ENCODE data around the gene GMPPB.

Gene GMPPB

GRCh38 chr3:49706456-49707112, 17.2 kb downstream of the GMPPB start:
- no peak for DNase-seq (ENCODE audit: low read depth)
- TF ChIP-seq CTCF (IDR thresholded peaks at IDR 0.05; ENCODE audit: low read depth, low read length, missing control alignments): no peak
- no peak overlapping the region for H3K4me3 ChIP-seq (ENCODE audit: low read depth, low read length)

GRCh38 chr3:49705390-49705960, 18.3 kb downstream of the GMPPB start:
- H3K4me3 ChIP-seq (ENCODE audit: low read depth, low read length): no peak overlapping the region
- no peak for DNase-seq (ENCODE audit: low read depth)
- TF ChIP-seq CTCF (IDR thresholded peaks at IDR 0.05; ENCODE audit: low read depth, low read length, missing control alignments): no peak

- no peak for TF ChIP-seq CTCF (IDR thresholded peaks at IDR 0.05; ENCODE audit: low read depth, low read length, missing control alignments)
- DNase-seq (ENCODE audit: low read depth): no peak
- no peak overlapping the region for H3K4me3 ChIP-seq (ENCODE audit: low read depth, low read length)
Measured at GRCh38 chr3:49704629-49705028, 19.1 kb downstream of the GMPPB start.

GRCh38 chr3:49703956-49704355, 19.8 kb downstream of the GMPPB start:
- DNase-seq (ENCODE audit: low read depth): no peak
- TF ChIP-seq CTCF (IDR thresholded peaks at IDR 0.05; ENCODE audit: low read depth, low read length, missing control alignments): no peak
- no peak overlapping the region for H3K4me3 ChIP-seq (ENCODE audit: low read depth, low read length)

- no peak for DNase-seq (ENCODE audit: low read depth)
- TF ChIP-seq CTCF (IDR thresholded peaks at IDR 0.05; ENCODE audit: low read depth, low read length, missing control alignments): peak; percentile 93
- no peak overlapping the region for H3K4me3 ChIP-seq (ENCODE audit: low read depth, low read length)
Measured at GRCh38 chr3:49703443-49703927, 20.3 kb downstream of the GMPPB start.

GRCh38 chr3:49702672-49703071, 21.1 kb downstream of the GMPPB start:
- TF ChIP-seq CTCF (IDR thresholded peaks at IDR 0.05; ENCODE audit: low read depth, low read length, missing control alignments): no peak
- DNase-seq (ENCODE audit: low read depth): no peak
- H3K4me3 ChIP-seq (ENCODE audit: low read depth, low read length): no peak overlapping the region
